ENCODE data around the gene PFKFB4.
"Not testable (repeated sequence)": the region's sequence is repeated elsewhere in the genome, so short reads cannot be mapped to it uniquely, and the experiment has no call there.

The PFKFB4 gene

GRCh38 chr3:48474619-48475018, 82.0 kb downstream of the PFKFB4 start:
- Histone ChIP-seq H3K27me3 (ENCODE audit: insufficient read depth, poor library complexity, severe bottlenecking) (no peaks in the 10 kb centered on the region), H3K4me3 (replicated peaks; ENCODE audit: insufficient read depth, low read length) (no peak overlapping the region), H3K27ac (replicated peaks) (no peak overlapping the region)
- TF ChIP-seq, protein P1, sequence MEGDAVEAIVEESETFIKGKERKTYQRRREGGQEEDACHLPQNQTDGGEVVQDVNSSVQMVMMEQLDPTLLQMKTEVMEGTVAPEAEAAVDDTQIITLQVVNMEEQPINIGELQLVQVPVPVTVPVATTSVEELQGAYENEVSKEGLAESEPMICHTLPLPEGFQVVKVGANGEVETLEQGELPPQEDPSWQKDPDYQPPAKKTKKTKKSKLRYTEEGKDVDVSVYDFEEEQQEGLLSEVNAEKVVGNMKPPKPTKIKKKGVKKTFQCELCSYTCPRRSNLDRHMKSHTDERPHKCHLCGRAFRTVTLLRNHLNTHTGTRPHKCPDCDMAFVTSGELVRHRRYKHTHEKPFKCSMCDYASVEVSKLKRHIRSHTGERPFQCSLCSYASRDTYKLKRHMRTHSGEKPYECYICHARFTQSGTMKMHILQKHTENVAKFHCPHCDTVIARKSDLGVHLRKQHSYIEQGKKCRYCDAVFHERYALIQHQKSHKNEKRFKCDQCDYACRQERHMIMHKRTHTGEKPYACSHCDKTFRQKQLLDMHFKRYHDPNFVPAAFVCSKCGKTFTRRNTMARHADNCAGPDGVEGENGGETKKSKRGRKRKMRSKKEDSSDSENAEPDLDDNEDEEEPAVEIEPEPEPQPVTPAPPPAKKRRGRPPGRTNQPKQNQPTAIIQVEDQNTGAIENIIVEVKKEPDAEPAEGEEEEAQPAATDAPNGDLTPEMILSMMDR (IDR thresholded peaks at IDR 0.05; ENCODE audit: insufficient read depth, low read length) = no peak
- TF ChIP-seq POLR2AphosphoS5 (IDR thresholded peaks at IDR 0.05; ENCODE audit: low read depth) (no peak), SPI1 (IDR thresholded peaks at IDR 0.05; ENCODE audit: borderline replicate concordance, low read depth) (no peak), GABPA (IDR thresholded peaks at IDR 0.05; ENCODE audit: low read depth) (no peak)
- TF ChIP-seq, protein P2, sequence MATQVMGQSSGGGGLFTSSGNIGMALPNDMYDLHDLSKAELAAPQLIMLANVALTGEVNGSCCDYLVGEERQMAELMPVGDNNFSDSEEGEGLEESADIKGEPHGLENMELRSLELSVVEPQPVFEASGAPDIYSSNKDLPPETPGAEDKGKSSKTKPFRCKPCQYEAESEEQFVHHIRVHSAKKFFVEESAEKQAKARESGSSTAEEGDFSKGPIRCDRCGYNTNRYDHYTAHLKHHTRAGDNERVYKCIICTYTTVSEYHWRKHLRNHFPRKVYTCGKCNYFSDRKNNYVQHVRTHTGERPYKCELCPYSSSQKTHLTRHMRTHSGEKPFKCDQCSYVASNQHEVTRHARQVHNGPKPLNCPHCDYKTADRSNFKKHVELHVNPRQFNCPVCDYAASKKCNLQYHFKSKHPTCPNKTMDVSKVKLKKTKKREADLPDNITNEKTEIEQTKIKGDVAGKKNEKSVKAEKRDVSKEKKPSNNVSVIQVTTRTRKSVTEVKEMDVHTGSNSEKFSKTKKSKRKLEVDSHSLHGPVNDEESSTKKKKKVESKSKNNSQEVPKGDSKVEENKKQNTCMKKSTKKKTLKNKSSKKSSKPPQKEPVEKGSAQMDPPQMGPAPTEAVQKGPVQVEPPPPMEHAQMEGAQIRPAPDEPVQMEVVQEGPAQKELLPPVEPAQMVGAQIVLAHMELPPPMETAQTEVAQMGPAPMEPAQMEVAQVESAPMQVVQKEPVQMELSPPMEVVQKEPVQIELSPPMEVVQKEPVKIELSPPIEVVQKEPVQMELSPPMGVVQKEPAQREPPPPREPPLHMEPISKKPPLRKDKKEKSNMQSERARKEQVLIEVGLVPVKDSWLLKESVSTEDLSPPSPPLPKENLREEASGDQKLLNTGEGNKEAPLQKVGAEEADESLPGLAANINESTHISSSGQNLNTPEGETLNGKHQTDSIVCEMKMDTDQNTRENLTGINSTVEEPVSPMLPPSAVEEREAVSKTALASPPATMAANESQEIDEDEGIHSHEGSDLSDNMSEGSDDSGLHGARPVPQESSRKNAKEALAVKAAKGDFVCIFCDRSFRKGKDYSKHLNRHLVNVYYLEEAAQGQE (IDR thresholded peaks at IDR 0.05; ENCODE audit: insufficient replicate concordance, low read depth) = no peak
- DNase-seq (ENCODE audit: low read depth in 1 of 2, low spot score in 1 of 2) = no peak

DNA sequence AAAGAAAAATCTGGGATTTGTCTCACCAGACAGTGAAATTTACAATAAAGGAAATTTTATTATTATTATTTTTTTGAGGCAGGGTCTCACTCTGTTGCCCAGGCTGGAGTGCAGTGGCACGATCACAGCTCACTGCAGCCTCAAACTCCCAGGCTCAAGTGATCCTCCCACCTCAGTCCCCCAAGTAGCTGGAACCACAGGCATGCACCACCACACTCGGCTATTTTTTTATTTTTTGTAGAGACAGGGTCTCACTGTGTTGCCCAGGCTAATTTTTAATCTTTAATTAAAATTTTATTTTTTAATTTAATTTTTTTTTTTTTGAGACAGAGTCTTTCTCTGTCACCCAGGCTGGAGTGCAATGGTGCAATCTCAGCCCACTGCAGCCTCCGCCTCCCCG, 82.6 kb downstream of the PFKFB4 start:
- not testable (repeated sequence) for DNase-seq (ENCODE audit: low read depth in 1 of 2, low spot score in 1 of 2); H3K27ac ChIP-seq (replicated peaks); H3K27me3 ChIP-seq (ENCODE audit: insufficient read depth, poor library complexity, severe bottlenecking); H3K4me3 ChIP-seq (replicated peaks; ENCODE audit: insufficient read depth, low read length)

DNA sequence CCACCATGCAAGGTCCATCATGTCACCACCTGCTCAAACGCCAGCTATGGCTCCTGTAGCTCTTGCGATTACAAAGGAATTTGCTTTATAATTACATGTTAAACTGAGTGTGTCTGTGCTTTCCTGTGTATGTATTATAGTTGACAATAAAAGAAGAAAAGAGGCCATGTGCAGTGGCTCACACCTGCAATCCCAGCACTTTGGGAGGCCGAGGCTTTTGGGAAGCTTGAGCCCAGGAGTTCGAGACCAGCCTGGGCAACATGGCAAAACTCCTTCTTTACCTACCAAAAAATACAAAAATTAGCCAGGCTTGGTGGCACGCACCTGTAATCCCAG, 83.0 kb downstream of the PFKFB4 start:
- no peak for DNase-seq (ENCODE audit: low read depth in 1 of 2, low spot score in 1 of 2)
- Histone ChIP-seq H3K4me3 (replicated peaks; ENCODE audit: insufficient read depth, low read length) (no peak overlapping the region; the same call in 1 of the 2 replicates), H3K27ac (replicated peaks) (peak overlapping the region; percentile 82), H3K27me3 (ENCODE audit: insufficient read depth, poor library complexity, severe bottlenecking) (no peaks in the 10 kb centered on the region)
- TF ChIP-seq POLR2AphosphoS5 (IDR thresholded peaks at IDR 0.05; ENCODE audit: low read depth) (no peak), SPI1 (IDR thresholded peaks at IDR 0.05; ENCODE audit: borderline replicate concordance, low read depth) (no peak), GABPA (IDR thresholded peaks at IDR 0.05; ENCODE audit: low read depth) (no peak)
- TF ChIP-seq, protein P2 (IDR thresholded peaks at IDR 0.05; ENCODE audit: insufficient replicate concordance, low read depth) = no peak
- TF ChIP-seq, protein P1 (IDR thresholded peaks at IDR 0.05; ENCODE audit: insufficient read depth, low read length) = no peak

- Histone ChIP-seq H3K27me3 (ENCODE audit: insufficient read depth, poor library complexity, severe bottlenecking) (no peaks in the 10 kb centered on the region), H3K27ac (replicated peaks) (peak overlapping the region; percentile 82), H3K4me3 (replicated peaks; ENCODE audit: insufficient read depth, low read length) (peak overlapping the region; percentile 76)
- TF ChIP-seq GABPA (IDR thresholded peaks at IDR 0.05; ENCODE audit: low read depth) = peak; percentile 2; the same call in 1 of the 2 replicates
- peak; percentile 81 for TF ChIP-seq POLR2AphosphoS5 (IDR thresholded peaks at IDR 0.05; ENCODE audit: low read depth)
- TF ChIP-seq, protein P1 (IDR thresholded peaks at IDR 0.05; ENCODE audit: insufficient read depth, low read length) = peak; percentile 12
- TF ChIP-seq, protein P2 (IDR thresholded peaks at IDR 0.05; ENCODE audit: insufficient replicate concordance, low read depth) = no peak
- no peak for TF ChIP-seq SPI1 (IDR thresholded peaks at IDR 0.05; ENCODE audit: borderline replicate concordance, low read depth)
- DNase-seq (ENCODE audit: low read depth in 1 of 2, low spot score in 1 of 2) = peak; percentile 90 to 96
These were observed 83.5 kb downstream of the PFKFB4 start for GRCh38 chr3:48472923-48473616.
